Fibroblast of lung (primary cell): ENCODE measurements around the gene ZNF423.

Experiments used
- EZH2 ChIP-seq: IDR thresholded peaks from 2 replicates; pipeline ENCODE4 v1.5.1; 2012; ENCODE audit warnings: low read length, control low read depth, mild to moderate bottlenecking; ENCODE audit errors: missing control alignments
- TF ChIP-seq, protein P1 (sequence below), 2 donors: IDR thresholded peaks in 1 of 2; conservative IDR thresholded peaks in 1 of 2; 1 replicate in 1 of 2; 2 replicates in 1 of 2; pipeline ENCODE4 v1.5.1; 2011 to 2012; ENCODE audit warnings: low read length in 2 of 2, control low read depth in 1 of 2, inconsistent platforms in 1 of 2, low read depth in 1 of 2, mild to moderate bottlenecking in 1 of 2

DNA sequence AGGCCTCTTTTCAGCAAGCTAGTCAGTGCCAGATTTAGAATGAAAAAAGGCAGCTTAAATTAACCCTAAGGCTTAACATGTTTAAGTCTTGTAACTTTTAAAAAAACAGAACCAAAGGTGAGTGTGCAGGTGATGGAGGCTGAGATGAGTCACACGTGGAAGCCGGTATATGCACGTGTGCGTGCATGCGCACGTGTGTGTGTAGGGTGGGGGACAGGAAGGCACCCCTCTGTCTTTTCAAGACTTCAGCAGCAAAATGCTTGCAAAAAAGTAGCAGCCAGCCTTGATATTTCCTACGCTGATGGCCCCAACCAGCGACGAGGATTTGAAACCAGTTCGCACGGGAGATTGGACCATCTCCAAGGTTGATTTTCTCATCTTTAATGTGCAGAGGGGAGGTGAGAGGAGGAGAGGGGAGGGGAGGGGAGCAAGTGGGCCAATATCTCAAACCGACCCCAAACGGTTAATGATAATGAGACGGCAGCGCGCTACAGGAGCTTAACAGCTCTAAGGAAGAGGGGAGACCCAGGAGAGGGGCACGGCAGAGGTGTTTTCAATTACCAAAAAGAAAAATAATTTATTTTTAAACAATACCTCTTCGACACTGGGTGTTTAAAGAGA lies 154.7 kb downstream of the ZNF423 start:
- TF ChIP-seq, protein P1, sequence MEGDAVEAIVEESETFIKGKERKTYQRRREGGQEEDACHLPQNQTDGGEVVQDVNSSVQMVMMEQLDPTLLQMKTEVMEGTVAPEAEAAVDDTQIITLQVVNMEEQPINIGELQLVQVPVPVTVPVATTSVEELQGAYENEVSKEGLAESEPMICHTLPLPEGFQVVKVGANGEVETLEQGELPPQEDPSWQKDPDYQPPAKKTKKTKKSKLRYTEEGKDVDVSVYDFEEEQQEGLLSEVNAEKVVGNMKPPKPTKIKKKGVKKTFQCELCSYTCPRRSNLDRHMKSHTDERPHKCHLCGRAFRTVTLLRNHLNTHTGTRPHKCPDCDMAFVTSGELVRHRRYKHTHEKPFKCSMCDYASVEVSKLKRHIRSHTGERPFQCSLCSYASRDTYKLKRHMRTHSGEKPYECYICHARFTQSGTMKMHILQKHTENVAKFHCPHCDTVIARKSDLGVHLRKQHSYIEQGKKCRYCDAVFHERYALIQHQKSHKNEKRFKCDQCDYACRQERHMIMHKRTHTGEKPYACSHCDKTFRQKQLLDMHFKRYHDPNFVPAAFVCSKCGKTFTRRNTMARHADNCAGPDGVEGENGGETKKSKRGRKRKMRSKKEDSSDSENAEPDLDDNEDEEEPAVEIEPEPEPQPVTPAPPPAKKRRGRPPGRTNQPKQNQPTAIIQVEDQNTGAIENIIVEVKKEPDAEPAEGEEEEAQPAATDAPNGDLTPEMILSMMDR (conservative IDR thresholded peaks at IDR 0.05 in 1 of 2, IDR thresholded peaks at IDR 0.05 in 1 of 2; ENCODE audit: low read depth in 1 of 2, low read length in 2 of 2), result no peak
- no peak for TF ChIP-seq EZH2
